Activated CD4-positive, alpha-beta T cell treated with anti-CD3 and anti-CD28 coated beads for 1 hour (primary cell): ENCODE results near the gene FSTL5.

ENCODE experiments used
- DNase-seq: peaks from one replicate; pipeline ENCODE4 v3.0.0-alpha.2; 2020

The FSTL5 gene

DNA sequence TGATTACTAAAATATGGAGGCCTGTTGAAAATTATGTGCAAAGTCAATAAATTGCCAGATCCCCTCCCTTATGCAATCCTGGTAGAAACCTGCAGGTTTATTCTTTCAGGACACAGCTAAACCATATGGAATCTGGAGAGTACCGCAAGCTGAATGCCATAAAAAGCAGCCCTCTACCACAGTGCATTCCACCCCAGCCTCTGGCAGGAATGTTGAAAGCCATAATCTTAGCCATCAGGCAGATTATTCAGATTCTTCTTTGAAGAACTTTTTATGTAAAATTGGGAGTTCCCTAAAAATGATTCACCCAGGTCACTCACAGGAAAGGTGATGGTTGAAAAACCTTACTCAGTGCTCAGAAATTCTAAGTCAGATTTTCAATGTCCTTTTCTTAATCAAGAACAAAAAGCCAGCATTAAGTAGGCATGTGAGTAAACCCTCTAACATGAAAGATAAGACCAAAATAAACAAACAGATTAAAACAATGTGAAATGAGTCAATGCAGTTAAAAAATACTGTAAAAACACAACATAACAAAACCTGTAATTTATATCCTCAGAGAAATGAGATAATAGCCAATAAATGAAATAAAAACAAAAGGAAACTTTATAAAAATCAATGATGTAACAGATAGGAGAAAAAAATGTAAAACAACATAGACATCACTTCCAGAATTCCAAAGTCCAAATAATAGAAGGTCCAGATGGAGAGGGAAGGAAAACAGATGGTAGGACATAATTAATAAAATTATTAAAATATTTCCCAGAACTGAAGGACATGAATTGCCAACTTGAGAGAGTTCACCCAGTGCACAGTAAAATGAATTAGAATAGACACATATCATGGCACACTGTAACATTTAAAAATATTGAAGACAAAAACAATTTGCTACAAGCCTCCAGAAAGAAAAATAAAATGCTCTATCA is 226.9 kb downstream of the FSTL5 start:
- no peak for DNase-seq

DNA sequence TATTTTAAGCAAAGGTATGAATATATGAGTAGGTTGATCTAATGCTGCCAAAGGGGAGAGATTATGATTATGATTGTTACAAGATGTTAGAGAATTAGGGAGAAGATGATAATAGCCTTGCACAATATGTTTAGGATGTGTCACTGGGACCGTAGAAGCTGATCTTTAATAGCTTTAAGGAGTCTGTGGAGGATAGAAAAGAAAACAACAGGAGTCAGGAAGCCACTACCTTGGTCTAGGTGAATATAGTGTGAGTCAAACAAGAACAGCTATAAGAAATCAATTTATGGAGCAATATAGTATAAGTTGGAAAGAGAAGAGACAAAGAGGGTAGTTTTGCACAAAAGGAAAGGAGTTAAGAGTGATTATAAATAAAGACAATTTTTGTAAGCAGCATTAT is 232.7 kb downstream of the FSTL5 start:
- DNase-seq = no peak

DNA sequence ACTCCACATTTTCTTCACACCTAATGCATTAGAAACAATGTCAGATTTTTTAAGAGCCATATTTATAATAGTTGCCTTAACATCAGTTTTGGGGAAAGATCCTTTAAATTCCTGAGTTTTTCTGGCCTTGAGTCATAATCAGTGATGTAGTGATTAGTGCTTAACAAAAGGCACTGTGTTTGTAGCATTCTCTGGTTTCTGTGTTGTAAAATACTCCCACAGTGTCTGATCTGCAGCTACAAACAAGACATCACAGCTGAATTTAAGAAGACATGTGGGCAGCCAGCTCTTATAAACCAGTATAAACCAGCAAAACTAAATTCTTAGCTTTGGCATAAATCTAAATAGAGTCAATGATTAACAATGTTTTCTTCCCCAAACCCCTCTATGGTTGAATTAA is 233.8 kb downstream of the FSTL5 start:
- no peak for DNase-seq

DNA sequence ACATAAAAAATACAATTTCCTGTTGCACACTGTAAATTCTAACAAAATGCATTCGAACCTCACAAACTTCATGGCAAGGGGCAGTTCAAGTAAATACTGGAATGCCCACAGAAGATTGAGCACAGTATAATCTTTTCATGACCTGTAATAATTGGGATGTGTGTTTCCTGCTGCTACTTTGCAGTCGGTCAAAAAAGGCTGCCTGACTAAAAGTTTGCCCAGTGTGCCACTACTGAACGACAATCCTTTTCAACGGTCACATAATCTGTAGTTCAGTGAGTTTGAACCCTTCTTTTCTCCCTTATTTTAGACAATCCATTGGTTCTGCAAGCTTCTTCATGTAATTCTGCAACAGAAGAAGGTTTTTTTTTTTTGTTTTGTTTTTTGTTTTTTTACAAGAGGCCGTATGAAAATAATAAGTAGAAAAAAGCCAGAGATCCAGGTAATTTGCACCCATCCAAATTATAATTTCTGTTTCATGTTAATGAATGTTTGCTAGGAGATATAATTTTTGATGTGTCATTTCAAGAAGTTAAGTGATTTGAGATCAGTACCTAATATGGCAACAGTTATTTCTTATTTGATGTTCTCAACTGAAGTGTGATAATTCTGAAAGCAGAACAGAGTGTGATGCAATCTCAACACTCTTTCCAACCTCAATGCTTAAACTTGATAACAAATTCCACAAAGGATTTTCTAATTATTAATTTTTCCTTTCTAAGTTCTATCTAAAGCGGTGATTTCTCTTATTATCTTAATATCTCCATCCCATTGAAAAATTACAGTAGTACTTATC is 237.6 kb downstream of the FSTL5 start:
- no peak for DNase-seq

DNA sequence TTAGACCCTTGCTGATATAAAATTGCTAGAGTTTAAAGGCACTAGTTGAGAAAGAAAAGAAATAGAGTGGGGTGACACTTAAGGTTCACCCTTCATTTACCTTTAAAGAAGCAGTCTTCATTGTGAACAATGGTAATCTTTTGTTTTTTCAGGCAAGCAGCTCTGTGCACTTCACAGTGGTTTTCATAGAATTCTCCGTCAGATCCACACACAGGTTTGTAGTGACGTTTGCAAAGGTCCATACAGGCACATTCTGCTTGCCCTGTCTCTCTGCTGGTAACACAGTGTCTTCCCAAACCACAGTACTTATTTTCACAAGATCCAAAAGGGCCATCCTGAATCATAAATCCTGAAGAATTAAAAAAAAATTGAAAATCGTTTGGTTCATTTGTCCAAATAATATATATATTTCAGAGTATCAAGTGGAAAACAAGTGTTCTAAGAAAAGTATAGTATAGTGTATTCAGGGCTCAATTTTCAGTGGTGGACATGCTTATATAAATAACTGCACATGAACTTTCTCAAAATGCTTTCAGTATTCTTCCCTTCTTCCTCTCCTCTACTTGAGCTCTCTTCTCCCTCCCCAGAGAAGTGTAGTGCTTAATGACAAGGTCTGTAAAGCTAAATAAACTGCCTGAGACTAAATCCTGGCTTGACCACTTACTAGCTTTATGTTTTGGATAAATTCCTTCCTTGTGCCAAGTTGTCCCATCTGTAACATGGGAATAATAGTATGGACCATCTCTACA is 243.3 kb downstream of the FSTL5 start:
- no peak for DNase-seq

DNA sequence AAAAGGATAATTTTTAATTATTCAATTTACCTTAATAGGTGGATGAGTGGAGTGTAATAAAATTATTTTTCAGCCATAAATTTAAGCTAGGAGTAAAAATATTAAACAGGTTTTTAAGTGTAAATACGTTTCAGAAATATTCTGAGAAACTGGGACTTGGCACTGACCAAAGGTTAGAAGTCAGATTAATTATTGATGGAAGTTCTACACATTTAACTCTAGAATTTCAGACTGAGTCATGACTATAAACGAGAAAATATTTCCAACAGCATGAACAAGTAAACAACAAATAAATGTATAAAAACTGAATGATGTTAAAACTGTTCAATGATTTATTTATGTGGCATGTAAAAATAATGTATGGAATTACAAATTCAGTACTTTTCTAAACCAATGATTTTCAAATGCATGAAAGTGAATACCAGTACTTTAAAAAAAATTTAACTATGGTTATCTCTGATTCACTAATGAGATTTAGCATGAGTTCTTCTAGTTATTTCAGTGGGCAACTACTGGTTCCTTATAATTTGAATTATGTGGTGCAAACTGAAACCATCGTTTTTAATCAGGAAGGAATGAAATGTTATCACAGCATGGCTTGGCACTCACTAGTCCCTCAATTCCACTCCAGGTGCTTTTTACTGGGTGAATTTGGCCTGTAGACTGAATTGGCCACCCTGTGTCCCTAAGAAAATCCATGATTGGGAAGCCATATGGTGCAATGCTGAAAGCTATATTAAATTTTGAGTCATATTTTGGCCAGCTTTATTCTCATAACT is 244.2 kb downstream of the FSTL5 start:
- DNase-seq = no peak

DNA sequence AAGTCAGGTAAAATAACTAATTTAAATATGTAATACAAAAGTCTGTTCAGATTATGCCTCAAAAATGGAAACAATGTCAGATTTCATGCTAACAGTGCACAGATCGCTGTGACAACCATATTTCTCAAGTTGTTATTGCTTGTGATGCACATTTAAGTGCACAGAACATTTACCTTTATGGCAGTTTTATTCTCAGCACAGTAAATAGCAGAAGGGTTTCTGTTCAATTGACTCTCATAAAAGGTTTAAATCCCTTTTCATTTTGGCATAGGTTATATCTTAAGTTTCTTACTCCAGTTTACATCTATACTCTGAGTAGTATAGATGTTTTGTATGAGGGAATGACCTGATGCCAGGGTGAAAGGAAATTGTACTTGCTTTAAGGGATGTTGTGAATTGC is 247.8 kb downstream of the FSTL5 start:
- DNase-seq = no peak

DNA sequence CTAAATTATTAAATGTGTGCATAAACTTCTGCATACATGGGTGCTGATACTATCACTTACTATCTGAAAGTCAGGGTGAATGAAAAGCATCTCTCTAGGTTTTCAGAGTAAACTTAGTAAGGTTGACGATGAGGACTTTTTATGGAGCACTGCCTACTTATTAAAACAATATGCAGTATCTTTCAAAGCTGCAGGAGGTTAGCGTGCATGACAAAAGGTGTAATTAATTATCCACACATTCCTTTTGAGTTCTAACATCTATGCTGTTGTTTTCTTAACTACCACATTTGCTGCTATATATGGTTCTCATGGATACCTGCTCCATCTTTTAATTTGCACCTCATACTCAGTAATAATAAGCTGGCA is 256.2 kb downstream of the FSTL5 start:
- no peak for DNase-seq

DNA sequence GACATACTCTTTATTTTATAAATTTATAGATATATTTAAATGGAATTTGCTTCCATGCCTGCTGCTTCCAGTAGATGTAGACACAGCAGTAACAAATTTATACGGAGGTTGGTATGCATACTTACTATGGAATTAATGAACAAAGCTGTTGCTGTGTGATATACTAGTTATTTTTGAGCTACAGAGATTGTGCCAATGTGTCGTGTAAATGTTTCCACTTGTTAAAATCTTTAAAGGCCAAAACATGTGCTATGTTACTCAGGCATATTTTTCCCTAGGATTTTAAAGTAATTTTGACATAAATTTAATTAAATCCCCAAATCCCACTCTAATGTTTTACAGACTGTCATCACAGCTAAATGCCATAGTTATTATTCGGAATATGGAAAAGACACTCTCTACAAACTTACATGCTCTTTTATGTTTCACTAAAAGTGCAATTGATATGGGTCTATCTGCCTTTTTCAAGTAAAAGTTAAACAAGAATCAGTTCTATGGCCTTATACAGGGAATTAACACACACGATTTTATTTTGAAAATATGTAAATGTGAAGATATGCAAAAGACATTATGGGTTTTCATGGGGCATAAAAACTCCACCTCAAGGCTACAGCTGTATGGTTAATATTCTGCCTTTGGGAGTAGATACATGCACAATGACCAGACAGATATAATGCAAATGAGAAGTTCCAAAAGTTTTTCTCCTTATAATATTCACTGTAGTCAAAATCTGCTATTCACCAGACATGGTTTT is 256.8 kb downstream of the FSTL5 start:
- no peak for DNase-seq

DNA sequence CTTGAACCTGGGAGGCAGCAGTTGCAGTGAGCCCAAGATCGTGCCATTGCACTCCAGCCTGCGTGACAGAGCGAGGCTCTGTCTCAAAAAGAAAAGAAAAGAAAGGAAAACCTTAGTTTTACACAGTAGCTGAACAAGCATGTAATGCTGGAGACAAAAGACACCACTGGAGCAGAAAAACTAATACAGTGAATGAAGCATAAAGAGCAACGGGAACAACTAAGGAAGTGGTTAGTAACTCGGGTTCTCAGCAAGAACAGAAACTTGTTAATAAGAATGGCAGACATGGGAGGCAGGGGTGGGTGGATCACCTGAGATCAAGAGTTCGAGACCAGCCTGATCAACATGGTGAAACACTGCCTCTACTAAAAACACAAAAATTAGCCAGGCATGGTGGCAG is 263.7 kb downstream of the FSTL5 start:
- no peak for DNase-seq

DNA sequence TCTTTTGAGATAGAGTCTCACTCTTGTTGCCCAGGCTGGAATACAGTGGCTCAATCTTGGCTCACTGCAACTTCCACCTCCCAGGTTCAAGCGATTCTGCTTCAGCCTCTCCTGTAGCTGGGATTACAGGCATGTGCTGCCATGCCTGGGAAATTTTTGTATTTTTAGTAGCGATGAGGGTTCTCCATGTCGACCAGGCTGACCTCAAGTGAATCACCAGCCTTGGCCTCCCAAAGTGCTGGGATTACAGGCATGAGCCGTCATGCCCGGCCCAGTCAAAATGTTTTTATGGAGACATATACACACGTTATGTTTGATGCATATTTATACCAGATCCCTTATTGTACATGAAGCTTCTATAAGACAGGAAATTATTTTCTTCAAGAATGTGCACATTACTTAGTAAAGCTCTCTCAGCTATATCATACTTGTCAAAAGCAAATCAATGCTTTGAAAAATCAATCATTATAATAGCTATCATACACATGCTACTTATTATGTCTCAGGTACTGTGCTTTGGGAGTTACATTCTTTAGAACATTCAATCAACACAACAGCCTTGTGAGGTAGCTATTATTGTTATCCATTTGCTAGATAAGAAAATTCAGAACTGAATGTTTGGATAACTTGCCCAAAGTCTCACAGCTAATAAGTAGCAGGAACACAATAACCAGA is 269.2 kb downstream of the FSTL5 start:
- no peak for DNase-seq

DNA sequence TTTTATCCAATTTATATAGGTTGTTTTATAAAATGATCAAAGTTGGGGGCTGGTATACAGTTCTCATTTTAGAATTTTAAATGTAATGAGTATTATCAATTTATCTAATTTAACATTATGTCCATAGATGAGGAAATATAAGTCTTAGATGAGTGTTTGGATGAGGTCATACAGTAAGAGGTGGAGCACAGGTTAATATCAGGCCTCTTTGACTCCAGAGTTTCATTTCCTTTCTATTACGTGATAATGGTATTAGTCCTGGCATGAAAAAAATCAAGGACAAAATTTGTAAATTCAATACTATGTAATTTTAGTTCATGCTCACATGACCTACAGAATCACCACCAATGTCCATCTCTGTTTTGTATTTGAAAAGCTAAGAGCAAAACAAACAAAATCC is 269.8 kb downstream of the FSTL5 start:
- DNase-seq = no peak

DNA sequence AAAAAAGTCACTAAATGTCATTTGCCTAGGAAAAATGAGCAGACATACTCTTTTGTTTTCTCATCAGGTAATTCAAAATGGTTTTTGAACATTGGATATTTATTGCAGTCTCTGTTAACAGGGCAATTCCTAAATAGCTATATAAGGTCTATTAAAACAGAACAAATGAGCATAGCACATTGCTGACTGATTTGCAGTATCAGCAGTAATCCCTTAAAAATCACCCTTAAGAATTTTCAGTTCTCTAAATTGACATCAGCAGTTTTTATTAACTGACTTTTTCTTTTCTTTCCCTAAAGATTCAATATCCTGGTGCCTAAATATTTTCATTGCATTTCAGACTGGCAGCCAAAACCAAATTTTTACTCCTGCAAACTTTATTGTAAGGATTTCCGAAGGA is 270.2 kb downstream of the FSTL5 start:
- DNase-seq = no peak

DNA sequence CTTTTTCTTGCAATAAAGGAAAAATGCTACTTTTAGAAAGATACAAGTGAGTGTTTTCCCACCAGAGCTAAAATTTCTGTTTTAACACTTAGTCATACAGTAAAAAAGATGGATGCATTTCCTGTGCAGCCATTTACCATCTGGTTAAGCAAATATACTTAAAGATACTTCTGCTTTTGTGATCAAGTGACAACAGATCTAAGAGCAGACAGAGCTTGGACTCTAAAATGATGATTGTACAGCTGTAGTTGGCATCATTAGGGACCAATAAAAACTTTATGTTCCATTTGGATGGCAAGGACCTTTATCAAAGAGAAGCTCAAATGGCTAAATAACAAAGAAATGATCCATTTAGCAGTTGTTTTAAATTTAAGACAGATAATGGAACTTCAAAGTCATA is 270.8 kb downstream of the FSTL5 start:
- DNase-seq = no peak

DNA sequence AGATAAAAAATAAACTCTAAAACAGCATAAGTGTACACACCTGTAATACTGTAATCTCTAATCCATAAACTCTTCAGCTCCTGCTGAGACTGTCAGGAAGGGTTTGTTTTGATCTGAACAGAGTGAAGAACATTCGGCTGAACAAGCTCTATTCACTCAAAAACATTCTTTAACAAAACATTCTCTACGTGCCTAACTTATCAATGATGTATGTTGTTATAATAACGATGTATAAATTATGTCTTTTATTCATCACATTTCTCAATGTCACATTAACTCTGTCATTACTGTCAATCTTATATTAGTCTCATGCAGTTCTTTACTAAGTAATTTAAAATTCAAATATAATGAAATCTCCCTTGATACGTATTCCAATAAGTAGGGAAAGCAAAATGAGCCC is 280.6 kb downstream of the FSTL5 start:
- DNase-seq = no peak

DNA sequence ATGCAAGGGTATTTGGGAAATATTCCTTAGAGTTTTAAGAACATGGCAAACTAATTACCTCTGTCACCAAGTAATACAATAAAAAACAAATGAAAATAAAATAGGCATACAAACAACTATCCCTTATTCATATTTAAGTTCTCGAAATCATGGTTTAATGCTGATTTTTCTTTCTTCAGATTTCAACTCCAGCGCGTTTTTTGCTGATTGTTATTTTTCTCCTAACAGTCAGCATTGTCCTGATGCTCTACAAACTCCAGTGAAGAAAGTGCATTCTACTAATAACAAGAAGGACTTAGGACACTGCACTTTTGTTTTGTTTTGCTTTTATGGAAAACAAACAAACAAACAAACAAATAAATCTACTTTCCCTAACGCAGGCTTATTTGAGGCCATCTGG is 282.4 kb downstream of the FSTL5 start:
- no peak for DNase-seq

DNA sequence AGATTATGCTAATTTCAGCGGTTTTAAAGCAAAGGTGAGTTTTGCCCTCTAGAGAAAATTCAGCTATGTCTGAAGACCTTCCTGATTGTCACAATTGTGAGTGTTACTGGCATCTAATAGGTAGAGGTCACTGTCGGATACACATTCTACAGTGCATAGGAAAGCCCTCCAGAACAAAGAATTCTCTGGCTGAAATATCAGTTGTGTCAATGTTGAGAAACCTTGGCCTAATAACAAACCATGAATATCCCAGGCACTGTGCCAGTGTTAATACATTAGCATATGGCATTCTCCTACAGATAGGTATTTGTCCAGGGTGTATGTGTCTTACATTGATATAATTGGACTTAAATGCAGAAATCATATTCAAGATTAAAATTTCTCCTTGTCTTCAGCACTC is 294.3 kb downstream of the FSTL5 start:
- DNase-seq = no peak

DNA sequence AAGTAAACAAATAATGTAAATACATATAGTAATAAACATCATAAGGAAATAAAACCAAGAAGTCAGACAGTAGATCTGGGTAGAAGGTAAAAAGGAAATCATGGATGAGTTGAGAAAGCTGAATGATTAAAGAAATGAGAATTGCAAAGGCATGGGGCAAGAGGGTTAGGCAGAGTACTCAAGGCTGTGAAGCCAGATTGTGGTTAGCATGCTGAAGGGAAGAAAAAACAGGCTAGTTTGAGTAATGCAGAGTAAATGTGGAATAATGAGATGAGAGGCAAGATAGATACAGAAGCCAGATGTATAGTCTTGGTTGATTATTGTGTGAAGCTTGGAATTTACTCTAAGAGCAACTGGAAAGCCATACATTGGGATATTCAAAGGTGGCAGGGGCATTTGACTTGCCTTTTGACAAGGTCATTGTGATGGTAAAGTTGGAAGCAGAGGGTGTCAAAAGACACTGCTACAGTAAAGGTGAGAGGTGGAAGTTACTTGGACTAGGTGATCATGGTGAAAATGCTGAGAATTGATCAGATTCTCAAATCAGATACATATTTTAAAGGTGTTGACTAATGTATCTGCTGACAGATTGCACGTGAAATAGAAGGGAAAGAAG is 307.0 kb downstream of the FSTL5 start:
- DNase-seq = no peak

DNA sequence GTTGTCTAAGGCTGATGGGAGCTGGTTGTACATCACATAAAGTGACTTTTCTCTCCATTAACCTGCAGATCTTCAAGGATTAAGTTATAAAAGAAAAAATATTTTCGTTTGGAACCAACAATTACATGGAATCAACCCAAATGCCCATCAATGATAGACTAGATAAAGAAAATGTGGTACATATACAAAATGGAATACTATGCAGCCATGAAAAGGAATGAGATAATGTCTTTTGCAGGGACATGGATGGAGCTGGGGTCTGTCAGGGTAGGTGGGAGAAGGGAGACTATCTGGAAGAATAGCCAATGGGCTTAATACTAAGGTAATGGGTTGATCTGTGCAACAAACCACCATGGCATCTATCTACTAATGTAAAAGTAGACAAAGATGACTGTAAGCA is 313.2 kb downstream of the FSTL5 start:
- no peak for DNase-seq

DNA sequence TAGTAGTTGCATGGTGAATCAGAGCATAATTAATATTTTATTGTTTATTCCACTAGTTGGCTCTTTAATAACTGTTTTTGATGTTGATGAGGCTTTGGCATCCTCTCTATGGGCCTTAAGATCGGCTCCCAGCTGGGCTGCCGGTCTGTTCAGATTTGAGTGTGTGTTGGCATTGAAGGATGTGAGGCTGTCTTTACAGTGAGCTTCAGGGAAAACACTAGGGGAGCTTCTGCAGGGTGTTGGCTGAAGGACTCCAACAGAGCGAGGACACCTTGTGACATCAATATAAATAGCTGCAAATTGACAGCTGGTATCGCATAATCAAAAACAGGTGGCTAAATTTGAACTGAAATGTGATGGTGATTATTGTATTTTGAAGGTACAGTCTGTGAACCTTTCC is 322.0 kb downstream of the FSTL5 start:
- DNase-seq = no peak

DNA sequence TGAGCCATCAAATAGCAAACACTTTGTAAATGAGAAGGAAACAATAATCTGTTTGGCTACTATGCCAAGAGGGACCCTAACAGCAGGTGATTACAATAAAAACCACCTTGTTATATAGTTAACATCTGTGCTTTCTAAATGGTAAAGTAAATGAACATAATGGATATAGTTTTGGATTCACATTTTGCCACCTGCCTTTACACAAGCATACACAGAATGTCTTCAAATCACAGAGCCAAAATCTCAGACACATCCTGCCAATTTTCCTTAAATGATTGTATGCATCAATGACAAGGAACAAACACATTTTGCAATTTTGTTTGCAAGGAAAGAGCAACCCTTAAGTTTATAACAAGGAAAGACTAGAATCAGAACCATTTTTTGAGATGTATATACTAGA is 334.2 kb downstream of the FSTL5 start:
- no peak for DNase-seq
